A549 (cell line): ENCODE results near the gene OTC. TPM values are rescaled to one million over a fixed set of nuclear protein-coding genes. Genes with fewer than 3 reads are reported as not detected.

ENCODE experiments used
- ATAC-seq, 2 experiments: fragments of 200-7000 bp in 1 of 2; fragments of >200 bp in 1 of 2; cut with Nextera tagmentation in 1 of 2; cut with Tn5 transposase in 1 of 2; 3 replicates each; pipeline versions ENCODE4 v1.8.0 to v1.9.1; 2018 to 2020; ENCODE audit warnings: mild to moderate bottlenecking in 1 of 2, moderate library complexity in 1 of 2
- CTCF ChIA-PET: fragments of 300-600 bp; sonication (Branson Sonifier 250); formaldehyde crosslinking; extraction: SDS; loops from one replicate; lab custom pipeline; 2021; ENCODE audit warnings: antibody characterized with exemption, inconsistent platforms; lab: Yijun Ruan, JAX
- POLR2A ChIA-PET: fragments of 350-600 bp; formaldehyde crosslinking; extraction: SDS; loops from one replicate; lab custom pipeline; 2021; ENCODE audit warnings: antibody characterized with exemption, inconsistent platforms; lab: Yijun Ruan, JAX
- DNase-seq, 2 experiments: peaks; one replicate each; pipeline versions ENCODE4 v3.0.0 to v3.0.0-alpha.2; 2011 to 2016; ENCODE audit warnings: low read depth in 1 of 2, low spot score in 1 of 2
- FAIRE-seq: peaks from 2 replicates; lab custom pipeline; 2011; peaks lifted over from hg19 to GRCh38; lab: Jason Lieb, UNC
- H3K27ac ChIP-seq, 2 experiments: fragments of >200 bp; sonication (Bioruptor Twin); formaldehyde crosslinking; 3 replicates each; pipeline ENCODE4 v1.5.1; 2016 to 2017
- H3K4me1 ChIP-seq: fragments of >200 bp; sonication (Bioruptor Twin); formaldehyde crosslinking; 3 replicates; pipeline ENCODE4 v1.6.1; 2016
- H3K4me2 ChIP-seq: fragments of >200 bp; sonication (Bioruptor Twin); formaldehyde crosslinking; 3 replicates; pipeline ENCODE4 v1.6.1; 2016
- H3K4me3 ChIP-seq: fragments of >200 bp; sonication (Bioruptor Twin); formaldehyde crosslinking; 3 replicates; pipeline ENCODE4 v1.5.1; 2016
- H3K9me3 ChIP-seq: fragments of >200 bp; sonication (Bioruptor Twin); formaldehyde crosslinking; 3 replicates; pipeline ENCODE4 v1.6.1; 2016
- CEBPB ChIP-seq, 2 experiments: fragments of >200 bp in 1 of 2; sonication (Bioruptor Twin) in 1 of 2; formaldehyde crosslinking in 1 of 2; IDR thresholded peaks; 2 replicates each; pipeline ENCODE4 v1.6.1; 2012 to 2016
- CHD2 ChIP-seq: fragments of 150-350 bp; IDR thresholded peaks from 2 replicates; pipeline ENCODE4 v1.6.1; 2014; ENCODE audit warnings: low read length; ENCODE audit not compliant: partially characterized antibody
- EHF ChIP-seq: fragments of 250-450 bp; sonication (Bioruptor Pico); IDR thresholded peaks from 2 replicates; pipeline ENCODE4 v1.5.0; 2020; ENCODE audit warnings: mild to moderate bottlenecking
- ELK1 ChIP-seq: fragments of 150-350 bp; IDR thresholded peaks from 2 replicates; pipeline ENCODE4 v1.6.1; 2014; ENCODE audit warnings: low read depth, mild to moderate bottlenecking, low read length
- EP300 ChIP-seq, 2 experiments: fragments of >200 bp; sonication (Bioruptor Twin); formaldehyde crosslinking; IDR thresholded peaks; 2 replicates in 1 of 2; 3 replicates in 1 of 2; pipeline ENCODE4 v1.6.1; 2016 to 2017
- ESRRA ChIP-seq: fragments of 150-350 bp; IDR thresholded peaks from 2 replicates; pipeline ENCODE4 v1.6.1; 2014; ENCODE audit warnings: mild to moderate bottlenecking, low read length, borderline replicate concordance
- HEYL ChIP-seq: fragments of 250-450 bp; sonication (Bioruptor Pico); IDR thresholded peaks from 2 replicates; pipeline ENCODE4 v1.8.0; 2021; ENCODE audit warnings: mild to moderate bottlenecking, moderate library complexity
- HOXA7 ChIP-seq: fragments of 250-450 bp; sonication (Bioruptor Pico); IDR thresholded peaks from 2 replicates; pipeline ENCODE4 v1.5.0; 2020; ENCODE audit warnings: mild to moderate bottlenecking, moderate library complexity
- HOXB13 ChIP-seq: fragments of 250-450 bp; sonication (Bioruptor Pico); IDR thresholded peaks from 2 replicates; pipeline ENCODE4 v1.5.0; 2020; ENCODE audit warnings: low read depth, mild to moderate bottlenecking, moderate library complexity
- HOXB5 ChIP-seq: fragments of 250-450 bp; sonication (Bioruptor Pico); IDR thresholded peaks from 2 replicates; pipeline ENCODE4 v1.5.0; 2020; ENCODE audit warnings: mild to moderate bottlenecking, moderate library complexity
- JUNB ChIP-seq: fragments of >200 bp; sonication (Bioruptor Twin); formaldehyde crosslinking; IDR thresholded peaks from 2 replicates; pipeline ENCODE4 v1.6.1; 2016
- KDM1A ChIP-seq: fragments of 200-600 bp; sonication (generic); IDR thresholded peaks from 2 replicates; pipeline ENCODE4 v1.6.1; 2016; ENCODE audit warnings: low read depth, mild to moderate bottlenecking
- KDM5A ChIP-seq: fragments of 200-600 bp; sonication (generic); IDR thresholded peaks from 2 replicates; pipeline ENCODE4 v1.6.1; 2016; ENCODE audit warnings: antibody characterized with exemption, mild to moderate bottlenecking
- MYC ChIP-seq: IDR thresholded peaks from 2 replicates; pipeline ENCODE4 v1.6.1; 2012; ENCODE audit warnings: mild to moderate bottlenecking, inconsistent platforms, low read length, improper control_type of control experiment, borderline replicate concordance
- NPAS2 ChIP-seq: fragments of 250-450 bp; sonication (Bioruptor Pico); IDR thresholded peaks from 2 replicates; pipeline ENCODE4 v1.8.0; 2022; ENCODE audit warnings: mild to moderate bottlenecking, moderate library complexity, borderline replicate concordance
- PHF8 ChIP-seq: fragments of 200-600 bp; sonication (generic); IDR thresholded peaks from 2 replicates; pipeline ENCODE4 v1.6.1; 2016; ENCODE audit warnings: low read depth, mild to moderate bottlenecking, antibody characterized with exemption, moderate library complexity, borderline replicate concordance
- POLR2AphosphoS2 ChIP-seq: conservative IDR thresholded peaks from 2 replicates; pipeline ENCODE4 v1.6.1; 2012; ENCODE audit warnings: low read length, improper control_type of control experiment, inconsistent platforms
- RAD21 ChIP-seq, 2 experiments: fragments of >200 bp in 1 of 2; sonication (Bioruptor Twin) in 1 of 2; formaldehyde crosslinking in 1 of 2; IDR thresholded peaks in 1 of 2; conservative IDR thresholded peaks in 1 of 2; 2 replicates in 1 of 2; 3 replicates in 1 of 2; pipeline ENCODE4 v1.6.1; 2012 to 2018; ENCODE audit warnings: inconsistent platforms in 1 of 2
- RARB ChIP-seq: fragments of 250-450 bp; sonication (Bioruptor Pico); IDR thresholded peaks from 2 replicates; pipeline ENCODE4 v1.8.0; 2021; ENCODE audit warnings: mild to moderate bottlenecking, moderate library complexity
- RNF2 ChIP-seq: fragments of 200-600 bp; sonication (generic); IDR thresholded peaks from 2 replicates; pipeline ENCODE4 v1.6.1; 2016; ENCODE audit warnings: low read depth, mild to moderate bottlenecking, antibody characterized with exemption, moderate library complexity, borderline replicate concordance
- TP53 ChIP-seq: fragments of 250-450 bp; sonication (Bioruptor Pico); IDR thresholded peaks from 2 replicates; pipeline ENCODE4 v1.5.0; 2021; ENCODE audit warnings: mild to moderate bottlenecking, moderate library complexity
- USF2 ChIP-seq: fragments of 450-650 bp; IDR thresholded peaks from 2 replicates; pipeline ENCODE4 v1.6.1; 2014; ENCODE audit warnings: antibody characterized with exemption
- ZNF302 ChIP-seq: fragments of 250-450 bp; sonication (Bioruptor Pico); IDR thresholded peaks from 2 replicates; pipeline ENCODE4 v1.9.0; 2021; ENCODE audit warnings: inconsistent platforms, mild to moderate bottlenecking, moderate library complexity
- polyA plus RNA-seq, 4 experiments: library from polyadenylated mRNA; depleted of rRNA in 3 of 4; stranded (reverse); fragments of >200 nt; fragmentation: RNase III in 1 of 4; extraction: RNeasy Plus Mini Kit Qiagen cat#74134 plus additional on column Dnase treatment in 1 of 4; gene quantifications; 2 replicates in 3 of 4; 3 replicates in 1 of 4; pipeline ENCODE4 v1.2.3, GENCODE V29; 2011 to 2017
- TF ChIP-seq, protein P1 (sequence below): fragments of >200 bp; sonication (Bioruptor Twin); formaldehyde crosslinking; IDR thresholded peaks from 3 replicates; pipeline ENCODE4 v1.6.1; 2016
- TF ChIP-seq, protein P2 (sequence below): fragments of 200-600 bp; sonication (generic); IDR thresholded peaks from 2 replicates; pipeline ENCODE4 v1.6.1; 2016; ENCODE audit warnings: antibody characterized with exemption, mild to moderate bottlenecking, moderate library complexity
- TF ChIP-seq, protein P3 (sequence below): IDR thresholded peaks from 2 replicates; pipeline ENCODE4 v1.6.1; 2012

OTC gene
- polyA plus RNA-seq, 2 of the 4 experiments (the other 2 are of a cell fraction), result not detected

GRCh38 chrX:38407126-38407525 is 54.7 kb downstream of the OTC start (continued):
- TF ChIP-seq, protein P1, sequence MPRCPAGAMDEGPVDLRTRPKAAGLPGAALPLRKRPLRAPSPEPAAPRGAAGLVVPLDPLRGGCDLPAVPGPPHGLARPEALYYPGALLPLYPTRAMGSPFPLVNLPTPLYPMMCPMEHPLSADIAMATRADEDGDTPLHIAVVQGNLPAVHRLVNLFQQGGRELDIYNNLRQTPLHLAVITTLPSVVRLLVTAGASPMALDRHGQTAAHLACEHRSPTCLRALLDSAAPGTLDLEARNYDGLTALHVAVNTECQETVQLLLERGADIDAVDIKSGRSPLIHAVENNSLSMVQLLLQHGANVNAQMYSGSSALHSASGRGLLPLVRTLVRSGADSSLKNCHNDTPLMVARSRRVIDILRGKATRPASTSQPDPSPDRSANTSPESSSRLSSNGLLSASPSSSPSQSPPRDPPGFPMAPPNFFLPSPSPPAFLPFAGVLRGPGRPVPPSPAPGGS, result no peak
- TF ChIP-seq, protein P2, sequence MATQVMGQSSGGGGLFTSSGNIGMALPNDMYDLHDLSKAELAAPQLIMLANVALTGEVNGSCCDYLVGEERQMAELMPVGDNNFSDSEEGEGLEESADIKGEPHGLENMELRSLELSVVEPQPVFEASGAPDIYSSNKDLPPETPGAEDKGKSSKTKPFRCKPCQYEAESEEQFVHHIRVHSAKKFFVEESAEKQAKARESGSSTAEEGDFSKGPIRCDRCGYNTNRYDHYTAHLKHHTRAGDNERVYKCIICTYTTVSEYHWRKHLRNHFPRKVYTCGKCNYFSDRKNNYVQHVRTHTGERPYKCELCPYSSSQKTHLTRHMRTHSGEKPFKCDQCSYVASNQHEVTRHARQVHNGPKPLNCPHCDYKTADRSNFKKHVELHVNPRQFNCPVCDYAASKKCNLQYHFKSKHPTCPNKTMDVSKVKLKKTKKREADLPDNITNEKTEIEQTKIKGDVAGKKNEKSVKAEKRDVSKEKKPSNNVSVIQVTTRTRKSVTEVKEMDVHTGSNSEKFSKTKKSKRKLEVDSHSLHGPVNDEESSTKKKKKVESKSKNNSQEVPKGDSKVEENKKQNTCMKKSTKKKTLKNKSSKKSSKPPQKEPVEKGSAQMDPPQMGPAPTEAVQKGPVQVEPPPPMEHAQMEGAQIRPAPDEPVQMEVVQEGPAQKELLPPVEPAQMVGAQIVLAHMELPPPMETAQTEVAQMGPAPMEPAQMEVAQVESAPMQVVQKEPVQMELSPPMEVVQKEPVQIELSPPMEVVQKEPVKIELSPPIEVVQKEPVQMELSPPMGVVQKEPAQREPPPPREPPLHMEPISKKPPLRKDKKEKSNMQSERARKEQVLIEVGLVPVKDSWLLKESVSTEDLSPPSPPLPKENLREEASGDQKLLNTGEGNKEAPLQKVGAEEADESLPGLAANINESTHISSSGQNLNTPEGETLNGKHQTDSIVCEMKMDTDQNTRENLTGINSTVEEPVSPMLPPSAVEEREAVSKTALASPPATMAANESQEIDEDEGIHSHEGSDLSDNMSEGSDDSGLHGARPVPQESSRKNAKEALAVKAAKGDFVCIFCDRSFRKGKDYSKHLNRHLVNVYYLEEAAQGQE, result no peak

GRCh38 chrX:38409289-38409688 is 56.9 kb downstream of the OTC start:
- no peak overlapping the region for H3K4me2 ChIP-seq
- POLR2A ChIA-PET, result no interaction called here
- no peak overlapping the region for H3K27ac ChIP-seq
- DNase-seq (no peak), ATAC-seq (no peak), FAIRE-seq (no peak)
- H3K4me3 ChIP-seq, result no peak overlapping the region
- H3K9me3 ChIP-seq, result no peaks in the 10 kb centered on the region
- no peak for TF ChIP-seq PHF8
- TF ChIP-seq HEYL (CRISPR knock-in tag), result no peak
- TF ChIP-seq ELK1, result no peak
- TF ChIP-seq USF2, result no peak
- TF ChIP-seq HOXB5 (CRISPR knock-in tag), result no peak
- TF ChIP-seq RAD21 (conservative IDR thresholded peaks at IDR 0.05 in 1 of 2, IDR thresholded peaks at IDR 0.05 in 1 of 2), result no peak
- H3K4me1 ChIP-seq, result no peaks in the 10 kb centered on the region
- CTCF ChIA-PET, result no interaction called here

DNA sequence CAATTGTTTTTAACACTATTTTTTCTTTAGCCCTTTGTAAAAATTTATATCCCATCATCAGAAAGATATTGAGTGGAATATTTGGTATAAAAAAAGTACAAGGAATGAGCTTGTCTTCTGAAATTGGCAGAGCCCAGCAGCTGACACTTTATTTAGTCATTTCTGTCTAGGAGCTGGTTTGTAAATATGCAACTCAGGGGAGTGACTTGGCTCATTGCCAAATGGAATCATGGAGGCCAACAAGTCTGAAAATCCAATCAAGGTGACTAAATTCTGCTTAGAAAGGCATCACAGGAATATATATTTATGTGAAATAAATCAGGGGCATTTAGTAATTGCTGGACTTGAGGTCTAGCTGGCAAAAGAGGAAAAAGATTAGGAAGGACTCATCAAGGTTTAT is 74.4 kb downstream of the OTC start:
- Histone ChIP-seq H3K4me2 (no peak overlapping the region), H3K4me1 (no peaks in the 10 kb centered on the region), H3K27ac (no peak overlapping the region), H3K4me3 (no peak overlapping the region), H3K9me3 (no peaks in the 10 kb centered on the region)
- FAIRE-seq (no peak), ATAC-seq (no peak), DNase-seq (peak in 1 of 2 experiments; percentile 3)
- no peak for TF ChIP-seq KDM5A
- TF ChIP-seq MYC, result no peak
- no peak for TF ChIP-seq EHF
- no peak for TF ChIP-seq JUNB
- TF ChIP-seq, protein P3, sequence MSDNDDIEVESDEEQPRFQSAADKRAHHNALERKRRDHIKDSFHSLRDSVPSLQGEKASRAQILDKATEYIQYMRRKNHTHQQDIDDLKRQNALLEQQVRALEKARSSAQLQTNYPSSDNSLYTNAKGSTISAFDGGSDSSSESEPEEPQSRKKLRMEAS, result no peak
- no peak for TF ChIP-seq NPAS2
- no peak for TF ChIP-seq HOXA7
- TF ChIP-seq ESRRA, result no peak
- no peak for TF ChIP-seq HOXB13 (CRISPR knock-in tag)
- TF ChIP-seq KDM1A, result no peak
- no peak for TF ChIP-seq TP53 (CRISPR knock-in tag)
- TF ChIP-seq ZNF302 (CRISPR knock-in tag), result no peak
- TF ChIP-seq RNF2, result no peak
- no peak for TF ChIP-seq RARB
- no peak for TF ChIP-seq CEBPB (IDR thresholded peaks at IDR 0.05)
- no peak for TF ChIP-seq EP300 (IDR thresholded peaks at IDR 0.05)
- no peak for TF ChIP-seq POLR2AphosphoS2
- no peak for TF ChIP-seq CHD2
- CTCF ChIA-PET, result no interaction called here
- POLR2A ChIA-PET, result no interaction called here
